K562 (cell line): Measurements from ENCODE around the gene NR1D2. TPM values are rescaled to one million over a fixed set of nuclear protein-coding genes. Genes with fewer than 3 reads are reported as not detected.

ENCODE experiments used
- BRD9 ChIP-seq: fragments of 450-650 bp; IDR thresholded peaks from 2 replicates; pipeline ENCODE4 v1.6.1; 2018; ENCODE audit warnings: low read depth; ENCODE audit not compliant: partially characterized antibody
- CSDE1 ChIP-seq, 2 experiments: fragments of 450-650 bp; IDR thresholded peaks; 2 replicates each; pipeline ENCODE4 v1.6.1; 2016; ENCODE audit warnings: mild to moderate bottlenecking in 1 of 2
- ELF4 ChIP-seq: fragments of 450-650 bp; formaldehyde crosslinking; IDR thresholded peaks from 2 replicates; pipeline ENCODE4 v1.4.0; 2022; ENCODE audit warnings: missing genetic modification characterization
- FOXA1 ChIP-seq: fragments of 450-650 bp; IDR thresholded peaks from 2 replicates; pipeline ENCODE4 v1.6.1; 2016; ENCODE audit warnings: mild to moderate bottlenecking, borderline replicate concordance
- KAT2B ChIP-seq: IDR thresholded peaks from one replicate; pipeline ENCODE4 v1.6.1; 2012; ENCODE audit warnings: low read depth, mild to moderate bottlenecking, control low read depth, inconsistent platforms, low read length, moderate library complexity
- KDM1A ChIP-seq, 2 experiments: fragments of 450-650 bp; IDR thresholded peaks; 2 replicates each; pipeline ENCODE4 v1.6.1; 2016; ENCODE audit warnings: mild to moderate bottlenecking in 2 of 2
- KDM2B ChIP-seq: fragments of 250-450 bp; sonication (Bioruptor Pico); IDR thresholded peaks from 2 replicates; pipeline ENCODE4 v1.8.0; 2021; ENCODE audit warnings: mild to moderate bottlenecking, moderate library complexity
- NFYB ChIP-seq: IDR thresholded peaks from 2 replicates; pipeline ENCODE4 v1.6.1; 2011; ENCODE audit warnings: mild to moderate bottlenecking, moderate library complexity; ENCODE audit not compliant: insufficient read length; ENCODE audit errors: extremely low read depth
- POLR2AphosphoS5 ChIP-seq: IDR thresholded peaks from 2 replicates; pipeline ENCODE4 v1.6.1; 2011; ENCODE audit warnings: mild to moderate bottlenecking, low read depth, low read length, moderate library complexity; ENCODE audit not compliant: control insufficient read depth, insufficient read depth
- RAD21 ChIP-seq, 2 experiments: fragments of 250-450 bp in 1 of 2; fragments of 450-650 bp in 1 of 2; sonication (Bioruptor Pico) in 1 of 2; formaldehyde crosslinking in 1 of 2; IDR thresholded peaks in 1 of 2; conservative IDR thresholded peaks in 1 of 2; 2 replicates each; pipeline versions ENCODE4 v1.4.0 to v1.8.0; 2020 to 2022; ENCODE audit warnings: mild to moderate bottlenecking in 2 of 2, moderate library complexity in 1 of 2
- SIRT6 ChIP-seq: IDR thresholded peaks from one replicate; pipeline ENCODE4 v1.6.1; 2012; ENCODE audit warnings: low read depth, mild to moderate bottlenecking, control low read depth, inconsistent platforms, low read length, moderate library complexity
- SMAD1 ChIP-seq: fragments of 150-350 bp; IDR thresholded peaks from 2 replicates; pipeline ENCODE4 v1.6.1; 2014; ENCODE audit warnings: low read length, low read depth; ENCODE audit not compliant: partially characterized antibody
- STAG1 ChIP-seq: sonication (generic); formaldehyde crosslinking; IDR thresholded peaks from 2 replicates; pipeline ENCODE4 v1.5.0; 2020; ENCODE audit warnings: missing genetic modification reagents, borderline replicate concordance
- TARDBP ChIP-seq: fragments of 450-650 bp; IDR thresholded peaks from 2 replicates; pipeline ENCODE4 v1.6.1; 2016
- TBP ChIP-seq: optimal IDR thresholded peaks from 2 replicates; pipeline ENCODE3; 2011; ENCODE audit warnings: low read depth, low read length, improper control_type of control experiment
- ZFP30 ChIP-seq: fragments of 250-450 bp; sonication (Bioruptor Pico); IDR thresholded peaks from 2 replicates; pipeline ENCODE4 v1.8.0; 2022; ENCODE audit warnings: moderate library complexity, mild to moderate bottlenecking, inconsistent platforms, borderline replicate concordance
- ZNF280B ChIP-seq: fragments of 250-450 bp; sonication (Bioruptor Pico); IDR thresholded peaks from 2 replicates; pipeline ENCODE4 v1.5.1; 2021; ENCODE audit warnings: mild to moderate bottlenecking
- ZNF644 ChIP-seq: fragments of 200-800 bp; sonication (Bioruptor generic); IDR thresholded peaks from 2 replicates; pipeline ENCODE4 v1.6.1; 2016; ENCODE audit warnings: low read depth, missing genetic modification characterization, missing compliant biosample characterization
- ZNF668 ChIP-seq: fragments of 250-450 bp; sonication (Bioruptor Pico); IDR thresholded peaks from 2 replicates; pipeline ENCODE4 v1.8.0; 2022; ENCODE audit warnings: mild to moderate bottlenecking, inconsistent platforms
- polyA plus RNA-seq, 8 experiments: library from polyadenylated mRNA; depleted of rRNA in 4 of 8; stranded (reverse) in 5 of 8; unstranded in 3 of 8; fragments of >200 nt; fragmentation: Nextera tagmentation in 2 of 8; fragmentation: Illumina TruSeq in 1 of 8; extraction: Ambion mirVana in 2 of 8; extraction: Trizol in 1 of 8; gene quantifications; 2 replicates each; pipeline versions ENCODE4 v1.2.1 to v1.2.3, GENCODE V29; 2011 to 2014; ENCODE audit warnings: inconsistent platforms in 1 of 8, missing spikeins in 1 of 8
- total RNA-seq, 7 experiments: library from RNA; depleted of rRNA in 6 of 7; stranded (reverse); fragments of >200 nt in 6 of 7; fragmentation: Illumina TruSeq in 2 of 7; extraction: Trizol in 2 of 7; gene quantifications; 2 replicates each; pipeline versions ENCODE4 v1.2.1 to v1.2.3, GENCODE V29; 2011 to 2021; ENCODE audit warnings: low replicate concordance in 1 of 7

Gene NR1D2
- total and polyA plus RNA-seq, 9 of the 15 experiments (the other 6 are each of a cell fraction or from before 2014, with no cell fraction given): 1.2 to 5.5 (median 2.9) TPM

GRCh38 chr3:23944861-23945662, at the start of gene NR1D2 (continued):
- peak; percentile 39 for TF ChIP-seq TBP
- TF ChIP-seq SIRT6: no peak
- peak; percentile 86 for TF ChIP-seq ELF4
- no peak for TF ChIP-seq FOXA1
- no peak for TF ChIP-seq STAG1 (CRISPR knock-in tag)
- TF ChIP-seq KDM1A (IDR thresholded peaks at IDR 0.05): no peak
- TF ChIP-seq KDM2B (CRISPR knock-in tag): no peak
- no peak for TF ChIP-seq CSDE1 (IDR thresholded peaks at IDR 0.05)
- TF ChIP-seq KAT2B: no peak
- peak in 1 of 2 experiments; percentile 56; a peak in 3 of 4 replicates for TF ChIP-seq RAD21 (CRISPR knock-in tag; conservative IDR thresholded peaks at IDR 0.05 in 1 of 2, IDR thresholded peaks at IDR 0.05 in 1 of 2)
- TF ChIP-seq NFYB: no peak
- TF ChIP-seq SMAD1: no peak
- TF ChIP-seq ZNF668 (CRISPR knock-in tag): no peak
- TF ChIP-seq ZNF644 (tag): no peak; the same call in 1 of the 2 replicates
- TF ChIP-seq TARDBP: no peak
- TF ChIP-seq BRD9: peak; percentile 44
- no peak for TF ChIP-seq ZFP30 (CRISPR knock-in tag)
- TF ChIP-seq ZNF280B: no peak
- TF ChIP-seq POLR2AphosphoS5: peak; percentile 59; the same call in 1 of the 2 replicates
